Measurements from ENCODE around the gene BPIFB2.
"Not testable (repeated sequence)": the region's sequence is repeated elsewhere in the genome, so short reads cannot be mapped to it uniquely, and the experiment has no call there.

GRCh38 chr20:33045129-33045721 lies 37.7 kb downstream of the BPIFB2 start:
- not testable (repeated sequence) for TF ChIP-seq TAF1 (conservative IDR thresholded peaks at IDR 0.05); CTCF (IDR thresholded peaks at IDR 0.05; ENCODE audit: low read depth, low read length, missing input control); RAD21 (IDR thresholded peaks at IDR 0.05); GABPA (IDR thresholded peaks at IDR 0.05 in 1 of 2, conservative IDR thresholded peaks at IDR 0.05 in 1 of 2); RXRA (IDR thresholded peaks at IDR 0.05); EGR1 (IDR thresholded peaks at IDR 0.05; ENCODE audit: low read depth in 2 of 2); YY1 (IDR thresholded peaks at IDR 0.05); JUND (IDR thresholded peaks at IDR 0.05)

All from liver (tissue), 3 donors.